Breast epithelium (tissue), 4 donors: ENCODE results near the gene KCND3. TPM values are rescaled to one million over a fixed set of nuclear protein-coding genes. Genes with fewer than 3 reads are reported as not detected.

Source experiments
- DNase-seq, 2 donors: peaks; one replicate each; pipeline ENCODE4 v3.0.0-alpha.2; 2019; ENCODE audit warnings: low spot score in 2 of 2
- H3K27ac ChIP-seq, 2 donors: fragments of 200-600 bp; sonication (generic) in 1 of 2; one replicate each; pipeline ENCODE4 v1.5.1; 2016 to 2019; ENCODE audit warnings: mild to moderate bottlenecking in 1 of 2
- H3K27me3 ChIP-seq, 2 donors: fragments of 200-600 bp; sonication (generic) in 1 of 2; one replicate each; pipeline versions ENCODE4 v1.5.1 to v1.6.0; 2017 to 2019; ENCODE audit warnings: control low read depth in 1 of 2, mild to moderate bottlenecking in 1 of 2
- H3K36me3 ChIP-seq: fragments of 200-600 bp; one replicate; pipeline ENCODE4 v1.5.1; 2019
- H3K4me1 ChIP-seq, 2 donors: fragments of 200-600 bp; sonication (generic); one replicate each; pipeline ENCODE4 v1.5.1; 2016 to 2019; ENCODE audit warnings: control low read depth in 1 of 2
- H3K4me3 ChIP-seq, 3 donors: fragments of 200-600 bp; sonication (generic); 1 replicate in 2 of 3; 2 replicates in 1 of 3; pipeline ENCODE4 v1.5.1; 2016 to 2019; ENCODE audit warnings: mild to moderate bottlenecking in 3 of 3, moderate library complexity in 2 of 3
- H3K9me3 ChIP-seq, 2 donors: fragments of 200-600 bp; sonication (generic) in 1 of 2; one replicate each; pipeline ENCODE4 v1.5.1; 2016 to 2019; ENCODE audit warnings: control low read depth in 1 of 2
- POLR2A ChIP-seq: fragments of 450-650 bp; IDR thresholded peaks from one replicate; pipeline ENCODE4 v1.6.1; 2016; ENCODE audit warnings: antibody characterized with exemption, mild to moderate bottlenecking, moderate library complexity
- POLR2AphosphoS5 ChIP-seq, 3 donors: sonication (generic); formaldehyde crosslinking; IDR thresholded peaks; one replicate each; pipeline ENCODE4 v1.6.1; 2017; ENCODE audit warnings: antibody characterized with exemption in 3 of 3
- intact Hi-C: fragments of 100-400 bp; cut with DNase I; formaldehyde crosslinking; loops from one replicate; pipeline ENCODE4 v1.15.1; 2023; ENCODE audit warnings: low total_unique reads
- total RNA-seq, 3 donors: library from RNA; depleted of rRNA; stranded (reverse); fragments of >200 nt; gene quantifications; one replicate each; pipeline ENCODE4 v1.1.0, GENCODE V29; 2016
- TF ChIP-seq, protein P1 (sequence below), 3 donors: fragments of 450-650 bp; IDR thresholded peaks; one replicate each; pipeline ENCODE4 v1.5.1; 2016 to 2017; ENCODE audit warnings: antibody characterized with exemption in 3 of 3, mild to moderate bottlenecking in 3 of 3, moderate library complexity in 3 of 3

The KCND3 gene
- total RNA-seq, 3 donors from 2014 or later = 5.9 to 10.2 (median 6.7) TPM

DNA sequence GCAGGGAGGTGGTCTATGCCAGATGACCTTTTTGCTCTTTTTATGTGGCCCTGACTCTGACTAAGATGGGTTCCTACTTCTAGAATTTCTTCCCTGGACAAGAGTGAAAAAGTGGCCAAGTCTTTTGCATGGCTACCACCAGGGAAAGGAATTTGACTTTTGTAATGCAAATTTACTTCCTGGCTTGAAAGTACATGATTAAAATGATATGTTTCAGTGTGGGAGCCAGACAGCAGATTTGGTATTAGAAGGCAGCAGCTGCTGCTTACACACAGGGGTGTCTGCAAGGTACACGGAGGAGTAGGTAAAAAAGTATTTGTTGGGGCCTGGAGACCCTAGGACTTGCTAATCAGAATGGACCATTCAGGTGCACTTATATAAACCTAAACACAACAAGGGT lies 78.4 kb downstream of the KCND3 start:
- Histone ChIP-seq H3K27ac (no peak overlapping the region), H3K9me3 (no peaks in the 10 kb centered on the region), H3K4me1 (no peaks in the 10 kb centered on the region), H3K27me3 (no peaks in the 10 kb centered on the region), H3K4me3 (no peak overlapping the region), H3K36me3 (no peaks in the 10 kb centered on the region)
- DNase-seq = no peak
- TF ChIP-seq, protein P1, sequence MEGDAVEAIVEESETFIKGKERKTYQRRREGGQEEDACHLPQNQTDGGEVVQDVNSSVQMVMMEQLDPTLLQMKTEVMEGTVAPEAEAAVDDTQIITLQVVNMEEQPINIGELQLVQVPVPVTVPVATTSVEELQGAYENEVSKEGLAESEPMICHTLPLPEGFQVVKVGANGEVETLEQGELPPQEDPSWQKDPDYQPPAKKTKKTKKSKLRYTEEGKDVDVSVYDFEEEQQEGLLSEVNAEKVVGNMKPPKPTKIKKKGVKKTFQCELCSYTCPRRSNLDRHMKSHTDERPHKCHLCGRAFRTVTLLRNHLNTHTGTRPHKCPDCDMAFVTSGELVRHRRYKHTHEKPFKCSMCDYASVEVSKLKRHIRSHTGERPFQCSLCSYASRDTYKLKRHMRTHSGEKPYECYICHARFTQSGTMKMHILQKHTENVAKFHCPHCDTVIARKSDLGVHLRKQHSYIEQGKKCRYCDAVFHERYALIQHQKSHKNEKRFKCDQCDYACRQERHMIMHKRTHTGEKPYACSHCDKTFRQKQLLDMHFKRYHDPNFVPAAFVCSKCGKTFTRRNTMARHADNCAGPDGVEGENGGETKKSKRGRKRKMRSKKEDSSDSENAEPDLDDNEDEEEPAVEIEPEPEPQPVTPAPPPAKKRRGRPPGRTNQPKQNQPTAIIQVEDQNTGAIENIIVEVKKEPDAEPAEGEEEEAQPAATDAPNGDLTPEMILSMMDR (IDR thresholded peaks at IDR 0.05) = no peak
- TF ChIP-seq POLR2AphosphoS5 (IDR thresholded peaks at IDR 0.05) = no peak
- no peak for TF ChIP-seq POLR2A
- intact Hi-C loops = no loop called here

DNA sequence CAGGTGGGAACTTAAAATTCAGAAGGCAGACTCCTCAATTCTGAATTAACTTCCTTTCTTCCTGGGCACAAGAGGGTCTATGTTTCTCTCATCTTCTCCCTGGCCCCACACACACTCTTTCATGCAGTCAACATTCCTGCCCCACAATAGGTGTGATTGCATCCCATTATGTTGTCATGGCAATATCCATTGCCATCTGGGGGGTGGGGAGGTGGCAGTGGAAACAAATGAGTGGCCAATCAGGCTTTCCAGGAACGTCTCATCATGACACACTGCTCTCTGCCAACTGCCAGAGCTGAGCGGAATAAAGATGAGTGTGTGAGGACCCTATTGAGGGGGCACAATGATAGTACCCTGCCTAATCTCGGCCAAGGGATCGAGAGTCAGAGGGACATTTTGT lies 80.4 kb downstream of the KCND3 start:
- no peak overlapping the region for H3K4me3 ChIP-seq
- no peaks in the 10 kb centered on the region for H3K36me3 ChIP-seq
- H3K27me3 ChIP-seq = no peaks in the 10 kb centered on the region
- H3K4me1 ChIP-seq = no peaks in the 10 kb centered on the region
- TF ChIP-seq, protein P1 (IDR thresholded peaks at IDR 0.05) = no peak
- TF ChIP-seq POLR2A (no peak), POLR2AphosphoS5 (IDR thresholded peaks at IDR 0.05) (no peak)
- H3K9me3 ChIP-seq = no peaks in the 10 kb centered on the region
- no peak overlapping the region for H3K27ac ChIP-seq
- no peak for DNase-seq
- intact Hi-C loops = no loop called here

DNA sequence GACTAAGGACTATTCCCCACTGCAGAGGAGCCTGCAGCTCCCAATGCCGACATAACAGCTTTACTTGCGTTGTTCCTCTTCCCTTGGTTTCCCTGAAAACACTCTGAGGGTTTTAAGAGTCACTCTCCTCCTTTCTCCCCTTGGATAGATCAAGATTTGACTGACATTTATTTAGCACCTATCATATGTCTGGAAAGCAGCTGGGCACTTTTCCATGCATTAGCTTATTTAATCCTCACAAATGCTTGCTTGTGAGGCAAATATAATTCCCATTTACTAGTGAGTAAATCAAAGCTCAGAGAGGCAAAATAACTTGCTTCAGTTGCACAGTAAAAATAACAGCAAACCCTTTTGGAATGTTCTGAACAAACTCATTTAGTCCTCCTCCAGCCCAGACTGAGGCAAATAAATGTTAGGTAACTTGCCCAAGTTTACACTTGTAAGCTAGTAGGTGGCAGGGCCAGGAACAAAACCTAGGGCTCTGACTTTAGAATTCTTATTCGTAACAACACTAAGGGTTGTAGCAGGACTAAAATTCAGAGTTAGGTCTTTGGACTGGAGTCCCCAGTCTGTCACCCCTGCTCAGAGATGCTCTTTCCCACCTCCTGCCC lies 81.4 kb downstream of the KCND3 start:
- no peak for TF ChIP-seq POLR2AphosphoS5 (IDR thresholded peaks at IDR 0.05)
- TF ChIP-seq, protein P1 (IDR thresholded peaks at IDR 0.05) = no peak
- TF ChIP-seq POLR2A = no peak
- no peaks in the 10 kb centered on the region for H3K27me3 ChIP-seq
- H3K4me1 ChIP-seq = no peaks in the 10 kb centered on the region
- intact Hi-C loops = no loop called here
- no peak for DNase-seq
- H3K4me3 ChIP-seq = no peak overlapping the region
- no peaks in the 10 kb centered on the region for H3K36me3 ChIP-seq
- H3K27ac ChIP-seq = no peak overlapping the region
- no peaks in the 10 kb centered on the region for H3K9me3 ChIP-seq

DNA sequence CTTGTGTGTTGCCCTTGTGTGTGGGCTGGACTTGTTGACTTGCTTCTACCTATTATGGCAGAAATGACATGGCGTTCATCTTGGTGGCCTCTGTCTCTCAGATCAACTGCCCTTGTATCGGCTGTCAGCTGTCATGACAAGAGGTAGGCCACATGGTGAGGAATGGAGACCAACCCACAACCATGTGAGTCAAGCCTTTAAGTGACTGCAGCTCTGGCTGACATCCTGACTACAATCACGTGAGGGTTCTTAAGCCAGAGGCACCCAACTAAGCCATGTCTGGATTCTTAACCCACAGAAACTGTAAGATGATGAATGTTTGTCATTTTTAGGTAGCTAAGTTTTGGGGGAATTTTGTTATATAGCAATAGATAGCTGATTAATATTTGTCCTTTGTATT lies 82.1 kb downstream of the KCND3 start:
- intact Hi-C loops = no loop called here
- no peak for DNase-seq
- Histone ChIP-seq H3K4me1 (no peaks in the 10 kb centered on the region), H3K27me3 (no peaks in the 10 kb centered on the region), H3K27ac (no peak overlapping the region), H3K9me3 (no peaks in the 10 kb centered on the region), H3K36me3 (no peaks in the 10 kb centered on the region), H3K4me3 (no peak overlapping the region)
- no peak for TF ChIP-seq POLR2A
- TF ChIP-seq, protein P1 (IDR thresholded peaks at IDR 0.05) = no peak
- TF ChIP-seq POLR2AphosphoS5 (IDR thresholded peaks at IDR 0.05) = no peak

DNA sequence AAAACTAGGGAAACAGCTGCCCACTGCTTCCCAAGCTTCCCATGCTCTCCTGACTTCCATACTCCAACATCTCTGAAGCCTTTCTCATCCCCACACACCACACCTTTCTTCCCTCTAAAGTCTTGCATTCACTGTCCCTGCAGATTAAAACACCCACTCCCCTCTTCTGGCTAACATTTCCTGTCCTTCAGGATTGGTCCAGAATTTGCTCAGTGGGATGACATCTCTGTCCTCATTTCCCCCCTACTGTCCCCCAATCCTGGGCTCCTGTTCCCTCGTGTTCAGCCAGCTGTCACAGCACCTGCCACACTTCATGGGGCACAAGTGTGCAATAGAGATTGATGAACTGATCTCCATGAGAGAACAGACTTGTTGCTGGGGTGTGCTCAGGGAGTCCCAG lies 82.7 kb downstream of the KCND3 start:
- no peaks in the 10 kb centered on the region for H3K4me1 ChIP-seq
- no peaks in the 10 kb centered on the region for H3K36me3 ChIP-seq
- no peak for DNase-seq
- no peak overlapping the region for H3K27ac ChIP-seq
- no peaks in the 10 kb centered on the region for H3K9me3 ChIP-seq
- intact Hi-C loops = no loop called here
- no peaks in the 10 kb centered on the region for H3K27me3 ChIP-seq
- no peak for TF ChIP-seq POLR2AphosphoS5 (IDR thresholded peaks at IDR 0.05)
- no peak for TF ChIP-seq POLR2A
- TF ChIP-seq, protein P1 (IDR thresholded peaks at IDR 0.05) = no peak
- no peak overlapping the region for H3K4me3 ChIP-seq
